ENCODE results near the gene CAMK1D. TPM values are rescaled to one million over a fixed set of nuclear protein-coding genes. Genes with fewer than 3 reads are reported as not detected.

CAMK1D gene
- total RNA-seq, 1 donor from 2014 or later, result 6.5 TPM

DNA sequence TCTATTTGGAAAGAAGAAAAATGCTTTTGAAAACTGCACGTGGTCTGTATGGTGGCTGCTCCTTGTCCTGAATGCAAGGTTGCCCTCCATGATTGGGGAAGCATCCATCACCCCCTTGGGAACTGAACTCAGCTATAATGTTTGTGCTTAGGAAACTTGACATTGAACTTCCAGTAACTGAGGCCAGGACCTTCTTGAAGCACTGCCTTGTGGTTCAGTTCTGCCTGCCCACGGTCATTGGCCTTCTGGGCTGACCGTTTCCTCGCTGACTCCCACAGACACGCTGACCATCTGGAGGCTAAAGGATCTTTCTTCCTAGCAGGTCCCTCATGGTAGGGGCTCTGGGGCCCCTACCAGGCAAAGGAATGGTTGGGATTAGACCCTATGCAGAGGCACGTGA is 247.8 kb downstream of the CAMK1D start:
- Mint-ChIP-seq H3K9me3 (peaks cover 11% of the 10 kb centered on the region), H3K27ac (ENCODE audit: unreplicated experiment) (no peak overlapping the region), H3K36me3 (ENCODE audit: low read depth) (peaks cover 8% of the 10 kb centered on the region), H3K27me3 (ENCODE audit: low read depth) (no peaks in the 10 kb centered on the region), H3K4me1 (peaks cover 3% of the 10 kb centered on the region), H3K4me3 (no peak overlapping the region)
- TF ChIP-seq, protein P1, sequence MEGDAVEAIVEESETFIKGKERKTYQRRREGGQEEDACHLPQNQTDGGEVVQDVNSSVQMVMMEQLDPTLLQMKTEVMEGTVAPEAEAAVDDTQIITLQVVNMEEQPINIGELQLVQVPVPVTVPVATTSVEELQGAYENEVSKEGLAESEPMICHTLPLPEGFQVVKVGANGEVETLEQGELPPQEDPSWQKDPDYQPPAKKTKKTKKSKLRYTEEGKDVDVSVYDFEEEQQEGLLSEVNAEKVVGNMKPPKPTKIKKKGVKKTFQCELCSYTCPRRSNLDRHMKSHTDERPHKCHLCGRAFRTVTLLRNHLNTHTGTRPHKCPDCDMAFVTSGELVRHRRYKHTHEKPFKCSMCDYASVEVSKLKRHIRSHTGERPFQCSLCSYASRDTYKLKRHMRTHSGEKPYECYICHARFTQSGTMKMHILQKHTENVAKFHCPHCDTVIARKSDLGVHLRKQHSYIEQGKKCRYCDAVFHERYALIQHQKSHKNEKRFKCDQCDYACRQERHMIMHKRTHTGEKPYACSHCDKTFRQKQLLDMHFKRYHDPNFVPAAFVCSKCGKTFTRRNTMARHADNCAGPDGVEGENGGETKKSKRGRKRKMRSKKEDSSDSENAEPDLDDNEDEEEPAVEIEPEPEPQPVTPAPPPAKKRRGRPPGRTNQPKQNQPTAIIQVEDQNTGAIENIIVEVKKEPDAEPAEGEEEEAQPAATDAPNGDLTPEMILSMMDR (conservative IDR thresholded peaks at IDR 0.05), result no peak
- DNase-seq (ENCODE audit: low read depth, low spot score), result no peak

DNA sequence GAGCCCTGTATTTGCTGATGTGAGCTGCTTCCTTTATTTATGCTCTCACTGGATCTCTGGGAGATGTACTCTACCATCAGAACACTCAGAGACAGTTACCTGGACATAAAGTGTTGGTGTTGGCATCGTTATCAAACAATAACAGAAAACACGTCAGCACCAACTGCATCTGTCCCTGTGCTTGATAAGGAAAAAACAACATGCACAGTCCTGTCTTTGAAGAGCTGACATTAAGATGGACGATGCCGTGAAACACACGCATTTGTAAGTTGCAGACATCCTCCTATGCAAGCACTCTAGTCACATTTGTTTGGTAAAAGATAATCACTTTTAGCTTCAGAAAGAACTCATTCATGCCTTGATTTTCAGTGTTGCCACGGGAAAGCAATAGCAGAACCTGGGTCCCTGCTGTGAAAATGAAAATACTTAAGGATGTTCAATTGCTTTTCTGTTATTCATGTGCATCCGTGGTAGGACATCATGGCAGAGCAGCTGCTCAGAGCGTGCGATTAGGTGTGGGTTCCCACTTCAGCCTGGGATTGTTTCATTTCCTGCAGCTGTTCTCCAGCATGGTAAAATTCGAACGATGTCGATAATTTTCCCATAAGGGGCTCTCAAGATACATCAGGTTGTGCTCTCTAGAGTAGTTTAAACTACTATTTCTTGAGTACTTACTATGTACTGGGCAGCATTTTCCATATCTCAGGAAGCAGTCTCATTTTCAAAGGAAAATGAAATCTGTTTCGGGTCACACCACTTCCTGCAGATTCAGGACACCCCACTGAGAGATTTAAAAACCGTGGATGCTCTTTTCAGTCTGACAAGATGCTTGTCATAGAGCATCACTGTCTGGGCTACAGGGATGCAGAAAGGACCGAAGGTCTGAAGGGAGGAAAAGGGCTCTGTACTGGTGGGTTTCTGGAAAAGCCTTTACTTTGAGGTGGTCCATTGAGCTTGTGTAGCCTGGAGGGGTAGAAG is 248.7 kb downstream of the CAMK1D start:
- H3K36me3 Mint-ChIP-seq (ENCODE audit: low read depth), result peaks cover 8% of the 10 kb centered on the region
- TF ChIP-seq, protein P1 (conservative IDR thresholded peaks at IDR 0.05), result no peak
- no peak overlapping the region for H3K27ac Mint-ChIP-seq (ENCODE audit: unreplicated experiment)
- H3K27me3 Mint-ChIP-seq (ENCODE audit: low read depth), result no peaks in the 10 kb centered on the region
- H3K4me3 Mint-ChIP-seq, result no peak overlapping the region
- peaks cover 3% of the 10 kb centered on the region for H3K4me1 Mint-ChIP-seq
- DNase-seq (ENCODE audit: low read depth, low spot score), result no peak
- peaks cover 11% of the 10 kb centered on the region for H3K9me3 Mint-ChIP-seq

DNA sequence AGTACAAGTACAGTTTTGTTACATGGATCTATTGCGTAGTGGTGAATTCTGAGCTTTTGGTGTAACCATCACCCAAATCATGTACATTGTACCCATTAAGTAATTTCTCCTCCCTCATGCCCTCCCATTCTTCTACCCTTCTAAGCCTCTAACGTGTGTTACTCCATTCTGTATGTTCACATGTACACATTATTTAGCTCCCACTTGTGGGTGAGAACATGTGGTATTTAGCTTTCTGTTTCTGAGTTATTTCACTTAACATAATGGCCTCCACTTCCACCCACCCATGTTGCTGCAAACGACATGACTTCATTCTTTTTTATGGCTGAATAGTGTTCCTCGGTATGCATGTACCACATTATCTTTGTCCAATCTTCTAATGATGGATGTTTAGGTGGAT is 251.3 kb downstream of the CAMK1D start:
- no peak for DNase-seq (ENCODE audit: low read depth, low spot score)
- Mint-ChIP-seq H3K27ac (ENCODE audit: unreplicated experiment) (no peak overlapping the region), H3K9me3 (peaks cover 8% of the 10 kb centered on the region), H3K4me1 (peaks cover 3% of the 10 kb centered on the region), H3K4me3 (no peak overlapping the region), H3K27me3 (ENCODE audit: low read depth) (no peaks in the 10 kb centered on the region), H3K36me3 (ENCODE audit: low read depth) (peaks cover 8% of the 10 kb centered on the region)
- TF ChIP-seq, protein P1 (conservative IDR thresholded peaks at IDR 0.05), result no peak

DNA sequence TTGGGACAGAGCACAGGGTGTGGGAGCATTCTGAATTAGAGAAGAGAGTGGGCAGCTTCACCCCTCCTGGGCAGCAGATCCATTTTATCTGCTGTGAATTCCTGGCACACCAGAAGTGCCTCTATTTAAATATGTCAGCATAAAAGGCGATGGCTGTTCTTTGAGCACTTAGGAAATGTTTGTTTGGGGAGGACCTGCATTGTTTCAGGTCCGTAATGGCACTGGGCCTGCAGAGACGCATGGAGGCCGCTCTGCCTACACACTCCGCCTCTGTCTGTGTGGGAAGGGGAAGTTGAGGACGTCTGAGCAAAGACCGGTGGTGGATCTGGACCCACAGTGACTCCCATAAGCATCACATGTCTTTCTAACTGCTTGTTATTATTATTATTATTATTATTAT is 253.2 kb downstream of the CAMK1D start:
- Mint-ChIP-seq H3K36me3 (ENCODE audit: low read depth) (peaks cover 5% of the 10 kb centered on the region), H3K4me1 (peaks cover 3% of the 10 kb centered on the region), H3K27ac (ENCODE audit: unreplicated experiment) (no peak overlapping the region), H3K9me3 (peaks cover 6% of the 10 kb centered on the region), H3K4me3 (no peak overlapping the region), H3K27me3 (ENCODE audit: low read depth) (no peaks in the 10 kb centered on the region)
- TF ChIP-seq, protein P1 (conservative IDR thresholded peaks at IDR 0.05), result no peak
- no peak for DNase-seq (ENCODE audit: low read depth, low spot score)

DNA sequence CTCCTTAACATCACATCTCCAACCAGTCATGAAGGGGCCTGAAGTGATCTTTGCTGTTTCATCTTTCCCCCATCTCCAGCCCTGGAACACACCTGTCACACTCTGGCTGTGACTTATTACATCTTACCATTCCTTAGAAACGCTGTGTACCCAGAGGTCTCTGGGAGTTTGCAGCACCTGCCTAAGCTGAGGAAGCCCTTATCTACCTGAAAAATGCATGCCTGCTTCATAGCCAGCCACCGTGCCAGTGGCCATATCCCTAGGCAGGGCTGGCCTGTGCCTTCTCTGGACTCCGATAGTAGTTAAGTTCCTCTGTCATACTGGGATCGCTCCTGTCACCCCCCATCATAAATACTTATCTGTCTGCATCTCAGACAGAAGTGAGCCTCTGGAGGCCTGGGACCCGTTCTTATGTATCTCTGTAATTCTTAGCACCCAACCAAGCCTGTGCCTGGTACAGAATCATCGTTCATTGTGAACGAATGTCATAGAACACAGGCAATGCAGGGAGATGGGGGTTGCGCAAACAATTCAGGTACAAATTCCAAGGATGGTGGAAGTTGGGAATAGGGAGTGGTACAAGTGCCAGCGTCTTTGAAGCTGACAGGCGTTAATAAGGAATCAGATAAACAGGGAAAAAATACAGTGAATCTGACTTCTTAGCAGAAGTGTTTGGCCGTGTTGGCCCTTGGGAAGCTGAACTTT is 254.6 kb downstream of the CAMK1D start:
- DNase-seq (ENCODE audit: low read depth, low spot score), result no peak
- Mint-ChIP-seq H3K4me3 (no peak overlapping the region), H3K9me3 (peaks cover 8% of the 10 kb centered on the region), H3K27me3 (ENCODE audit: low read depth) (no peaks in the 10 kb centered on the region), H3K4me1 (no peaks in the 10 kb centered on the region), H3K36me3 (ENCODE audit: low read depth) (peaks cover 3% of the 10 kb centered on the region), H3K27ac (ENCODE audit: unreplicated experiment) (no peak overlapping the region)
- TF ChIP-seq, protein P1 (conservative IDR thresholded peaks at IDR 0.05), result no peak

Measured in neural crest cell (in vitro differentiated cells).